Hematopoietic multipotent progenitor cell treated with erythropoietin and hydrocortisone succinate and interleukin-3 and kit ligand, for 4 days (in vitro differentiated cells): ENCODE data around the gene ZNF524.
A peak's percentile ranks its signal among the peaks of the same experiment; 100 is the strongest.
"Not testable (repeated sequence)": the region's sequence is repeated elsewhere in the genome, so short reads cannot be mapped to it uniquely, and the experiment has no call there.

Experiments
- DNase-seq: peaks from one replicate; pipeline ENCODE4 v3.0.0-alpha.2; 2015

ZNF524 gene

GRCh38 chr19:55581823-55582223 lies 18.3 kb upstream of the ZNF524 start:
- no peak for DNase-seq

- DNase-seq = not testable (repeated sequence)
Observed at GRCh38 chr19:55582284-55582683, 17.8 kb upstream of the ZNF524 start.

GRCh38 chr19:55583897-55584296 lies 16.2 kb upstream of the ZNF524 start:
- DNase-seq = not testable (repeated sequence)

GRCh38 chr19:55584871-55585270 lies 15.2 kb upstream of the ZNF524 start:
- no peak for DNase-seq

- DNase-seq = peak; percentile 60
Observed at GRCh38 chr19:55585658-55586339, 14.3 kb upstream of the ZNF524 start.

- peak; percentile 96 for DNase-seq
Observed at GRCh38 chr19:55586976-55587668, 13.0 kb upstream of the ZNF524 start.

GRCh38 chr19:55588738-55589137 lies 11.3 kb upstream of the ZNF524 start:
- no peak for DNase-seq

GRCh38 chr19:55590109-55590508 lies 10.0 kb upstream of the ZNF524 start:
- no peak for DNase-seq

GRCh38 chr19:55590617-55591016 lies 9.5 kb upstream of the ZNF524 start:
- peak; percentile 82 for DNase-seq

GRCh38 chr19:55591555-55591954 lies 8.5 kb upstream of the ZNF524 start:
- peak; percentile 40 for DNase-seq

- no peak for DNase-seq
Observed at GRCh38 chr19:55592391-55593090, 7.5 kb upstream of the ZNF524 start.

- no peak for DNase-seq
Observed at GRCh38 chr19:55593096-55593772, 6.9 kb upstream of the ZNF524 start.

- DNase-seq = no peak
Observed at GRCh38 chr19:55594996-55595545, 5.0 kb upstream of the ZNF524 start.

- DNase-seq = no peak
Observed at GRCh38 chr19:55596304-55596703, 3.8 kb upstream of the ZNF524 start.

GRCh38 chr19:55597501-55597921 lies 2.6 kb upstream of the ZNF524 start:
- DNase-seq = no peak

- DNase-seq = no peak
Observed at GRCh38 chr19:55598034-55598433, 2.1 kb upstream of the ZNF524 start.

- DNase-seq = peak; percentile 97
Observed at GRCh38 chr19:55598719-55599467, 1.2 kb upstream of the ZNF524 start.

GRCh38 chr19:55599468-55599841 lies 633 bp upstream of the ZNF524 start, which contains the start of gene FIZ1:
Gene FIZ1 (minus strand): TSS chr19:55599517. CDS start chr19:55597865, 1,652 bp downstream.
- peak; percentile 100 for DNase-seq

- no peak for DNase-seq
Observed at GRCh38 chr19:55600662-55601028, 557 bp downstream of the ZNF524 start.

GRCh38 chr19:55601084-55601483 lies 996 bp downstream of the ZNF524 start:
- DNase-seq = no peak

- no peak for DNase-seq
Observed at GRCh38 chr19:55602104-55603001, 2.3 kb downstream of the ZNF524 start.
